Loucy (cell line): ENCODE data around the gene MYBBP1A.

ENCODE experiments used
- H2AFZ ChIP-seq: fragments of 200-600 bp; sonication (generic); 2 replicates; pipeline ENCODE4 v1.6.0; 2016; ENCODE audit warnings: antibody characterized with exemption, mild to moderate bottlenecking, low read length, moderate library complexity
- H3F3A ChIP-seq: fragments of 200-600 bp; 2 replicates; pipeline ENCODE4 v1.6.0; 2016; ENCODE audit warnings: antibody characterized with exemption, low read depth, mild to moderate bottlenecking
- H3K27me3 ChIP-seq: fragments of 200-600 bp; sonication (generic); 2 replicates; pipeline ENCODE4 v1.6.1; 2014; ENCODE audit warnings: low read length, mild to moderate bottlenecking; ENCODE audit not compliant: insufficient read depth, poor library complexity, severe bottlenecking
- H3K36me3 ChIP-seq: fragments of 200-600 bp; sonication (generic); 2 replicates; pipeline ENCODE4 v1.6.1; 2016; ENCODE audit warnings: low read length; ENCODE audit not compliant: insufficient read depth
- H3K4me1 ChIP-seq: fragments of 200-600 bp; sonication (generic); 2 replicates; pipeline ENCODE4 v1.5.1; 2014; ENCODE audit warnings: low read length, mild to moderate bottlenecking; ENCODE audit not compliant: insufficient read depth, poor library complexity, severe bottlenecking
- H3K4me2 ChIP-seq: fragments of 200-600 bp; sonication (generic); 2 replicates; pipeline ENCODE4 v1.6.0; 2014; ENCODE audit warnings: antibody characterized with exemption, low read length, low read depth, mild to moderate bottlenecking; ENCODE audit not compliant: poor library complexity, severe bottlenecking
- H3K4me3 ChIP-seq: fragments of 200-600 bp; sonication (generic); 2 replicates; pipeline ENCODE4 v1.5.1; 2014; ENCODE audit warnings: low read length, mild to moderate bottlenecking, mixed read lengths; ENCODE audit not compliant: poor library complexity, severe bottlenecking
- H3K79me2 ChIP-seq: fragments of 200-600 bp; sonication (generic); 2 replicates; pipeline ENCODE4 v1.6.1; 2014; ENCODE audit warnings: low read length; ENCODE audit not compliant: insufficient read depth
- H3K9ac ChIP-seq: fragments of 200-600 bp; sonication (generic); 2 replicates; pipeline ENCODE4 v1.6.0; 2014; ENCODE audit warnings: mild to moderate bottlenecking, low read depth, low read length, moderate library complexity; ENCODE audit not compliant: poor library complexity, severe bottlenecking
- H3K9me2 ChIP-seq: fragments of 200-600 bp; sonication (generic); replicated peaks from 2 replicates; pipeline ENCODE4 v1.6.1; 2016; ENCODE audit warnings: low read depth, low read length, mixed read lengths
- H3K9me3 ChIP-seq: fragments of 200-600 bp; sonication (generic); 2 replicates; pipeline ENCODE4 v1.6.1; 2014; ENCODE audit warnings: mild to moderate bottlenecking, antibody characterized with exemption, low read length, low read depth; ENCODE audit not compliant: insufficient read depth
- H4K20me1 ChIP-seq: fragments of 200-600 bp; sonication (generic); 2 replicates; pipeline ENCODE4 v1.6.0; 2014; ENCODE audit warnings: antibody characterized with exemption, low read length, mild to moderate bottlenecking; ENCODE audit not compliant: insufficient read depth, poor library complexity, severe bottlenecking
- CTCF ChIP-seq: fragments of 200-600 bp; sonication (generic); conservative IDR thresholded peaks from 2 replicates; pipeline ENCODE4 v1.5.1; 2014; ENCODE audit warnings: mild to moderate bottlenecking, antibody characterized with exemption, low read length
- EZH2phosphoT487 ChIP-seq: fragments of 200-600 bp; IDR thresholded peaks from 2 replicates; pipeline ENCODE4 v1.6.1; 2018; ENCODE audit warnings: antibody characterized with exemption, mild to moderate bottlenecking, moderate library complexity, borderline replicate concordance

Gene MYBBP1A

DNA sequence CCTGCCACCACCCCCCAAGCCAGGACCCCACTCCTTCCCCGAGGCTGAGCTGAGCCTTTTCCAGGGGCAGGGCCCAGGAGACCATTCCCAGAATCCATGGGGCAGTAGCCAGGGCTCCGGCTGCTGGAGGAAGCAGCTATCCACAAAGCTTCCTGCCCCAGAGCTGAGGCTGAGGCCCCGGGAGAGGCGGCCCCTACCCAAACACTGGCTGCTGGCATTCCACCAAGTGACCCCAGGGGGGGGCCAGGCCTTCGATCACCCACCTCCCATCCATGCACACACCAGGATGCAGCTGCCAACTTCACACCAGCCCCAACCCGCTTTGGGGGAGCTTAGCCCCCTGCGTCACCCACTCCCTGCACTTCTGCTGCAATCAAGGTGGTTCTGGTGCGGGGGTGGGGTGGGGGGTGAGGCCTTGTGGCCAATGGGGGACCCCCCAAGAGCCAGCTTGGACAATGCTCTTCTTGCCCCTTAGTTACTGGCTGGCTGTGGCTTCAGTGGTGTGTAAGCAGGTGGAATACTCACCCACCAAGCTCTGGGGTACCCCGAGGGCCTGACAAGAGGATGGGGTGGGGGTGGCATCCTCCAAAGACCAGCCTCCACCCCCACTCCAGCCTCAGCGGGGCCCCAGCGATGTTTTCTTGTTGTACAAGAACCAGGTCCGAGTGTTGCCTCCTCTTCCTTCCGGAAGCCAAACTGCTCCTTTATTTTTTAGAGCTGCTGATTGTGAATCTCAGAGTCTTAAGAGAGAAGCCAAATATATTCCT lies 16.8 kb downstream of the MYBBP1A start:
- no peaks in the 10 kb centered on the region for H4K20me1 ChIP-seq
- no peaks in the 10 kb centered on the region for H3K9me2 ChIP-seq
- H3K9ac ChIP-seq: no peak overlapping the region
- H3K36me3 ChIP-seq: peaks cover 12% of the 10 kb centered on the region; the same call in 1 of the 2 replicates
- no peaks in the 10 kb centered on the region for H3K9me3 ChIP-seq
- no peaks in the 10 kb centered on the region for H3F3A ChIP-seq
- no peak overlapping the region for H3K4me3 ChIP-seq
- H3K79me2 ChIP-seq: no peaks in the 10 kb centered on the region
- no peak overlapping the region for H3K4me2 ChIP-seq
- TF ChIP-seq CTCF: no peak
- H2AFZ ChIP-seq: no peak overlapping the region
- H3K27me3 ChIP-seq: no peaks in the 10 kb centered on the region
- H3K4me1 ChIP-seq: no peaks in the 10 kb centered on the region

DNA sequence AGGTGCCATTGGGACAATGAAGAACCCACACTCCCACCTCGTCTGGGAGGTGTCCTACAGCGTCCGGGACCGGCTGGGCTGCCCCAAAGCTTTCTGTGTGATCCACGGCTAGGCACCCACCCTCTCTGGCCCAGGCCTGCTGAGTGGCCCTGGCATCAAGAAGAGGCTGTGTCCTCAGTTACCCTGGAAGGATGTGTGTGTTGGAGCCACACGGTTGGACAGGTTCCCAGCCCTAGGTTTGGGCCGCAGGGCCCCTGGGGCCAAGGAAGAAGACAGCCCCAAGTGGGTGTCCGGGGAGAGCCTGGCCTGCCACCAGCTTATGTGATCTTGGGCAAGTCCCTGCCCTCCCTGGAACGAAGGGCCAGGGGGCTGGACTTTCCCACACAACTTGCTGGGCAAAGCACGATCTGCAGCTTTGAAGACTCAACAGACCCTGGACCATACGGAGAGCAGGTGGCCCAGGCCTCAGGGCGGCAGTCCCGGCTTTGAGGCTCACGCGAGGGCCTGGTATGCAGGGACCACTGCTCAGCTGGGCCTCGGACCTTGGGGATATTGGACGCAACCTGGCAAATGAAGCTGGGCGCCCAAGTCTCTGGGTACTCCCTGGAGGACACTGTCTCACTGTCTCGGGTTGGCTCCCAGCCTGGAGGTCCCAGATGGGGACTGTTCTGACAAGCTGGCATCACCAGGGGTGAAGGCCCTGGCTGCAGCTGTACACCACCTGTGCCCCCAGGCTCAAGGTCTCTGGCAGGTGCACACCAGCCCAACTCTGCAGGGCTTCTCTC lies 17.5 kb downstream of the MYBBP1A start:
- TF ChIP-seq EZH2phosphoT487: no peak
- TF ChIP-seq CTCF: no peak
- no peaks in the 10 kb centered on the region for H3F3A ChIP-seq
- no peak overlapping the region for H2AFZ ChIP-seq
- H3K36me3 ChIP-seq: peaks cover 15% of the 10 kb centered on the region; the same call in 1 of the 2 replicates
- no peak overlapping the region for H3K9ac ChIP-seq
- H3K27me3 ChIP-seq: no peaks in the 10 kb centered on the region
- no peak overlapping the region for H3K4me3 ChIP-seq
- no peaks in the 10 kb centered on the region for H3K79me2 ChIP-seq
- no peaks in the 10 kb centered on the region for H3K9me2 ChIP-seq
- no peaks in the 10 kb centered on the region for H3K9me3 ChIP-seq
- H3K4me1 ChIP-seq: no peaks in the 10 kb centered on the region
- no peak overlapping the region for H3K4me2 ChIP-seq
- no peaks in the 10 kb centered on the region for H4K20me1 ChIP-seq

DNA sequence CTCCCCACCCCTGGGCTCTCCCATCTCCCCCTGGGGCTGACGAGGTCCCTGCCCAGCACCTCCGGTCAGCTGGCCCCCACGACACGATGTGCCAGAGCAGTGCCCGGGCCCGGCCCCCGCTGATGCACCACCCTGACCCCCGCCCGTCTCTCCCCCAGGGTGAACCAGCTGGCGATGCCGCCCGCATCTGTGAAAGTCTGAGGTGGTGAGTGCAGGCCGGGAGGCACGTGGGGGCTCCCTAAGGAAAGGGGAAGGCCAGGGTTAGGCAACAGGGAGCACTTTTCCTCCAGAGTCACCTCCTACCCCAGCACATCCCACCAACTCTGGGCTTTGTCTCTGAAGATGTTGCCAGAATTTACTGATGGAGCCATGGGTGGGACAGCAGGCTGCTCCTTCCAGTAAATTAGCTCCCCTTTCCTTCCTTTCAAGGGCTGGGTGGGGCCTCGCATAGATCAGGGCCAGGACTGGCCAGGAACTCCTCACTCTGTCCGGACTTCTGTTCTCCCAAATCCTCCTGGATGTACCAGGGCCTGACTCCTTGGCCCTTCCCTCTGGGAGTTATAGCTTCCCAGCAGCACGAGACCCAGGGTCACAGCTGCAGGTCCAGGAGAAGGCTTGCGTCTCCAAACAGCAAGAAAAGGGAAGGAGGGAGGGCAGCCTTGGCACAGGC lies 18.3 kb downstream of the MYBBP1A start:
- no peaks in the 10 kb centered on the region for H3K9me2 ChIP-seq
- no peaks in the 10 kb centered on the region for H3F3A ChIP-seq
- H4K20me1 ChIP-seq: no peaks in the 10 kb centered on the region
- TF ChIP-seq EZH2phosphoT487 (no peak), CTCF (no peak)
- no peaks in the 10 kb centered on the region for H3K4me1 ChIP-seq
- H3K79me2 ChIP-seq: no peaks in the 10 kb centered on the region
- H3K4me2 ChIP-seq: no peak overlapping the region
- no peaks in the 10 kb centered on the region for H3K27me3 ChIP-seq
- H3K4me3 ChIP-seq: no peak overlapping the region
- H3K9ac ChIP-seq: no peak overlapping the region
- no peaks in the 10 kb centered on the region for H3K9me3 ChIP-seq
- peaks cover 14% of the 10 kb centered on the region; the same call in 1 of the 2 replicates for H3K36me3 ChIP-seq
- no peak overlapping the region for H2AFZ ChIP-seq
